Activated B cell treated with CpG ODN at 0.5 μM for 24 hours (primary cell): ENCODE results near the gene TOMM6. TPM values are rescaled to one million over a fixed set of nuclear protein-coding genes. Genes with fewer than 3 reads are reported as not detected.

Experiments
- ATAC-seq: fragments of 200-7000 bp; cut with Tn5 transposase; one replicate; pipeline ENCODE4 v1.10.0; 2021; ENCODE audit warnings: low read depth, mild to moderate bottlenecking, moderate library complexity
- CTCF ChIA-PET: fragments of 350-600 bp; sonication (Branson Sonifier 250); formaldehyde crosslinking; loops from one replicate; lab custom pipeline; 2021; ENCODE audit warnings: antibody characterized with exemption; lab: Charles Lee
- POLR2A ChIA-PET: fragments of 350-600 bp; sonication (Branson Sonifier 250); formaldehyde crosslinking; loops from one replicate; lab custom pipeline; 2021; ENCODE audit warnings: antibody characterized with exemption; lab: Charles Lee
- DNase-seq: peaks from one replicate; pipeline ENCODE4 v3.0.0; 2022
- H3K27ac Mint-ChIP-seq: one replicate; pipeline ENCODE4 v1.8.0; 2020; ENCODE audit warnings: mixed read lengths
- H3K27me3 Mint-ChIP-seq: one replicate; pipeline ENCODE4 v1.8.0; 2021; ENCODE audit warnings: mixed read lengths
- H3K36me3 Mint-ChIP-seq: one replicate; pipeline ENCODE4 v1.8.0; 2021; ENCODE audit warnings: low read depth, mixed read lengths
- H3K4me1 Mint-ChIP-seq: one replicate; pipeline ENCODE4 v1.8.0; 2021; ENCODE audit warnings: mixed read lengths
- H3K4me3 Mint-ChIP-seq: one replicate; pipeline ENCODE4 v1.8.0; 2020; ENCODE audit warnings: mild to moderate bottlenecking, mixed read lengths
- H3K9me3 Mint-ChIP-seq: one replicate; pipeline ENCODE4 v1.8.0; 2020; ENCODE audit warnings: mixed read lengths
- CTCF ChIP-seq: fragments of 200-600 bp; IDR thresholded peaks from one replicate; pipeline ENCODE4 v1.8.0; 2022; ENCODE audit warnings: antibody characterized with exemption, mild to moderate bottlenecking
- intact Hi-C: fragments of 100-400 bp; cut with micrococcal nuclease; formaldehyde crosslinking; loops from one replicate; pipeline ENCODE4 v1.15.1; 2024
- total RNA-seq: library from RNA; stranded (reverse); gene quantifications from 2 replicates; pipeline ENCODE4 v1.2.3, GENCODE V29; 2022

Gene TOMM6
- total RNA-seq, 1 donor from 2014 or later: 219 TPM

- ChIA-PET CTCF (no interaction called here), POLR2A (interaction anchor here (0.6 kb wide), 1 partner anchor 10 kb away, joined by 4 read pairs; no protein-coding TSS in a partner anchor)
- no peaks in the 10 kb centered on the region for H3K9me3 Mint-ChIP-seq
- ATAC-seq (no peak), DNase-seq (no peak)
- H3K4me3 Mint-ChIP-seq: no peak overlapping the region
- H3K36me3 Mint-ChIP-seq: no peaks in the 10 kb centered on the region
- TF ChIP-seq CTCF: no peak
- H3K27ac Mint-ChIP-seq: no peak overlapping the region
- no peaks in the 10 kb centered on the region for H3K4me1 Mint-ChIP-seq
- intact Hi-C loops: no loop called here
- H3K27me3 Mint-ChIP-seq: peaks cover 1% of the 10 kb centered on the region
Measured at GRCh38 chr6:41748102-41748477, 39.4 kb upstream of the TOMM6 start.

GRCh38 chr6:41748542-41748941 is 39.0 kb upstream of the TOMM6 start:
- Mint-ChIP-seq H3K27ac (no peak overlapping the region), H3K9me3 (no peaks in the 10 kb centered on the region), H3K27me3 (peaks cover 2% of the 10 kb centered on the region), H3K4me3 (no peak overlapping the region), H3K4me1 (no peaks in the 10 kb centered on the region), H3K36me3 (no peaks in the 10 kb centered on the region)
- no peak for DNase-seq
- CTCF ChIA-PET: no interaction called here
- POLR2A ChIA-PET: interaction anchor here (0.6 kb wide), 1 partner anchor 9 kb away, joined by 4 read pairs; no protein-coding TSS in a partner anchor
- intact Hi-C loops: no loop called here
- ATAC-seq: no peak
- TF ChIP-seq CTCF: no peak

- no peak overlapping the region for H3K27ac Mint-ChIP-seq
- CTCF ChIA-PET: no interaction called here
- peaks cover 2% of the 10 kb centered on the region for H3K27me3 Mint-ChIP-seq
- no peak for TF ChIP-seq CTCF
- H3K9me3 Mint-ChIP-seq: no peaks in the 10 kb centered on the region
- no peak overlapping the region for H3K4me3 Mint-ChIP-seq
- H3K4me1 Mint-ChIP-seq: no peaks in the 10 kb centered on the region
- intact Hi-C loops: no loop called here
- POLR2A ChIA-PET: no interaction called here
- DNase-seq: no peak
- no peaks in the 10 kb centered on the region for H3K36me3 Mint-ChIP-seq
- no peak for ATAC-seq
Measured at GRCh38 chr6:41750374-41750773, 37.1 kb upstream of the TOMM6 start.

- Mint-ChIP-seq H3K27ac (no peak overlapping the region), H3K27me3 (peaks cover 5% of the 10 kb centered on the region), H3K36me3 (no peaks in the 10 kb centered on the region), H3K4me1 (no peaks in the 10 kb centered on the region), H3K9me3 (no peaks in the 10 kb centered on the region), H3K4me3 (no peak overlapping the region)
- POLR2A ChIA-PET: no interaction called here
- TF ChIP-seq CTCF: no peak
- DNase-seq (no peak), ATAC-seq (no peak)
- CTCF ChIA-PET: no interaction called here
- intact Hi-C loops: no loop called here
Measured at GRCh38 chr6:41755895-41756294, 31.6 kb upstream of the TOMM6 start.

- H3K9me3 Mint-ChIP-seq: no peaks in the 10 kb centered on the region
- H3K4me3 Mint-ChIP-seq: no peak overlapping the region
- POLR2A ChIA-PET: no interaction called here
- DNase-seq: no peak
- no peaks in the 10 kb centered on the region for H3K4me1 Mint-ChIP-seq
- intact Hi-C loops: no loop called here
- H3K27ac Mint-ChIP-seq: no peak overlapping the region
- no peaks in the 10 kb centered on the region for H3K36me3 Mint-ChIP-seq
- no peak for ATAC-seq
- CTCF ChIA-PET: no interaction called here
- H3K27me3 Mint-ChIP-seq: peaks cover 5% of the 10 kb centered on the region
- no peak for TF ChIP-seq CTCF
Measured at GRCh38 chr6:41756354-41756753, 31.1 kb upstream of the TOMM6 start.
